Pons (tissue), 1 donor: Measurements from ENCODE around the gene ARID1B.

Experiments used
- DNase-seq: peaks from one replicate; pipeline ENCODE4 v3.0.0-alpha.2; 2016; ENCODE audit warnings: low spot score

The ARID1B gene

DNA sequence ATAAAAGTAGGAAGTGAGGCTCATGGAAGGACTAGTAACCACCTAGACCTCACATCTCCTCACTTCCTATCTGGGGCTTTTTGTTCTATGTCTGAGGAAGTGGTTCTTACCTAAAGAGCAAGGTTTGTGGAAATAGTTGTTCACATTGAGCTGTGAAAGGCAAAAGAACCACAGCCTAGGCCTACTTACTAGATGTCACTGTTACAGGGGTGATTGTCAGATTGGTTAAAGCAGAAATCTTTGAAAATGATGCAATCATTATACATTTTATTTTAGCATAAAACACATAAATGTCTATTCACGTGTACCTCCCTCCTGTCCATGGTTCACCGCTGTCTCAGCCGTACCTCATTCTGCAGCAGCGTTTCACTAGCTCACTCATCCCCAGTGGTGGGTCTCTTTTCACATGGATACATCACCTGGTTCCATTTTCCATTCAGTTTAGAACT lies 277.4 kb downstream of the ARID1B start:
- DNase-seq: no peak

GRCh38 chr6:157055863-157056262 lies 278.7 kb downstream of the ARID1B start:
- DNase-seq: no peak

GRCh38 chr6:157056275-157056674 lies 279.1 kb downstream of the ARID1B start:
- no peak for DNase-seq

DNA sequence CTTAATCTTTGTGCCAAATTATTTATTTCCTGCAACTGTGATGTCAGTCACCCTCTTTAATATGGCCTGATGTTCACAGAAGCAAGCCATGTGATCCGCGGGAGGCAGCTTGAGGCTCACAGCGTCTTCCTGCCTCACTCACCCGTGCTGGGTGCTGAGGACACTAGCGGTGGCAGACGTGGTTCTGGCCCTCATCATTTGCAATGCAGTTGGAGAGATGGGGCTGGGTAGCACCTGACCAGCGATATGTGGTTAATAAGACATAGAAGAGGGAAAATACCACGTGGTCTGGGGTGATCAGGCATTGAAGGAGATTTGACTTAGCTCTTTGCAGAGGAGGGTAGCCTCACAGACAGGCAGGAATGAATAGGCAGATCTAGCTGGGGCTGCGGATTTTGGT lies 281.4 kb downstream of the ARID1B start:
- no peak for DNase-seq

DNA sequence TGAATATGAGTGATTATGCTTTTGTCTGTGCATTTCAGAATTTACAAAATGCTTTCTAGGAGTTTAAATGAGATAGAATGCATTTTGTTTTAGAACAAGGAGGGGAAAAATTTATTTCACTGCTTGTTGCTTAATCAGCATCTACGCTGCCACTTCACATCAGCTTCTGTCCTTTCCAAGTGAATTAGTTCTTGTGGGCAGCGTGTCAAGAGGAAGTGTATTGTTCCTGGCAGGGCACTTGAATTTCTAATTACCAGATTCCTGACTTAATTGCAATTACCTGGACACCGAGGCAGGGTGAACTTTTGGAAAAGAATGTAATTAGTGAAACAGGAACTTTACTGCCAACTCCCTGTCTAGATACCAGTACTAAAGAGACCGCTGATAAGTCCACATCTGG lies 282.6 kb downstream of the ARID1B start:
- DNase-seq: no peak

DNA sequence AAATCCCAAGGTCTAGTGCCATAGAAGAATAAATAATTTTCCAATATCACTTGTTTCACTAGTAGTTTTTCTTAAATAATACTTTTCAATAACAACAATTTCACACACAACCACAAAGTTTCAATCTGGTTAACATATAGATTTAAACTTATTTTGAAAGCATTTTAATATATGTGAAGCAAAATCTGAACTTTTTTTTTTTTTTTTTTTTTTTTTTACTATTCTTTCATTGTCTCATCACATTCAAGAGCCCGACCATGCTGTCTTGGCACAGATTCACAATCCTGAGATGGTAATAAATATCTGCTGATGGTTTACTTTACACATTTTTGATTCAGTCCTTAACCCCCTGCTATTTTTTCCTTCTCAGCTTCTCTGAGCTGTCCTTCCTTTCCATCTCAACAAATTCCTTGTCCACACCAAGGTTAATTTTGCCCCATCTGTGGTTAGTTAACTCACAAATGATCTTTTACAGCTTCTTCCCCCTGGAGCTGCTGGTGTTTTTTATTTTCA lies 283.3 kb downstream of the ARID1B start:
- no peak for DNase-seq

DNA sequence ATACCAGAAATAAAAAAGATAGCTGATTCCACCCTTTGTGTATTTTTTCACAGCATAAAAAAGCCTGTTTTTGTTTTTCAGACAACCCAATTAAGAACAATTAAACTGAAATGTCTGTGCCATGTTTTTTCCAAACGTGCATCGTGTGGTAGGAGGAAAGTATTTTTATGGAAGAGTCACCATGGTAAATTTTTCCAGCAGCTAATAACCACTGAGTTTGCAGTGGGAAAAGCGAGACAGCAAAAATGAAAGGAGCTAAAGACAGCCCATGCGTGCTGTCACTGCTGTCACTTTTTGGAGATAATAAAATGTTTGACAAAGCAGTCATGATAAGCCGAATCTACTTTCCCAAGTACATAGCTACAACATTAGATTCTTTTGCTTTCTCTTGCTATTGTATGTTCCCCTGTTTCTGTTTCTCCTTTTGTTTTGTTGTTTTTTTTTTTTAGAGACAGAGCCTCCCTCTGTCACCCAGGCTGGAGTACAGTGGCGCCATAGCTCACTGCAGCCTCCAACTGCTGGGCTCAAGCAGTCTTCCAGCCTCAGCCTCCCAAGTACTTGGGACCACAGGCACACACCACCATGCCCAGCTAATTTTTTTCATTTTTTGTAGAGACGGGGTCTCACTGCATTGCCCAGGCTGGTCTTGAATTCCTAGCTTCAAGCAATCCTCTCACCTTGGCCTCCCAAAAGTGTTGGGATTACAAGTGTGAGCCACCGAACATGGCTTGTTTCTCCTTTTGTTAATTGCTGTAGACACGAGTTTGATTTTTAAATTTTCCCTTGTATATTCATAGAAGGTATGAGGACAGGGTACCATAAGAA lies 284.8 kb downstream of the ARID1B start:
- no peak for DNase-seq

DNA sequence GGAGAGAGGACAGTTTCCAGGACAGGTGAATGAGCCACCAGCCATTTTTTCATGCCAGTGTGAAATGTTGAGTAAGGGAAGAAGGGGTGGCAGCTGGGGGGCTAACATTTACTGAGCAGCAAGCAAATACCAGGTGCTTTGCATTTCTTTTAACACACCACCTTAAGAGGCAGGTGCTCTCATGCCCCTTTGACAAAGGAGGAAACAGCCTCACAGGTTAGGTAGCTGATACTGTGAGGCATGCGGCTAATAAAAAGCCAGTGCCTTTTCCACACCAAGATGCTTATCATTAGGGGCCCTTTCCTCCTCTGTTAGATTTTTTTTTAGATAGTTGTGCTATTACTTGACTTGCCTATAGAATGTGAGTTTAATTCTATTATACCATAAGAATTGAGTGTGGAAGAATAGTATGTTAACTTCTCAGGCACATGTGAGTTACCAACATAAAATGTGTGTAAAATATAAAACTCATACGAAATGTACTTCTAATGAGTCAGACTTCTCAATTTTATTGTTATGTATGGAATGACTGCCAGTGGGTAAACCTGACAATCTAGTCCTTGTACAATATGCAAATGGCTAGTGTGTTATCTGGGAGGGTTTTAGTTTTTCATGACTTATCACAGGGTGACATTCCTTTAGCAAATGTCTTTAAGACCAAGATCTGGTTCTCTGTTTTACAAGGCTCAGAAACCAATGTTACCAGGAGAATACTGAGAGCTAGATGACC lies 286.2 kb downstream of the ARID1B start:
- DNase-seq: no peak

DNA sequence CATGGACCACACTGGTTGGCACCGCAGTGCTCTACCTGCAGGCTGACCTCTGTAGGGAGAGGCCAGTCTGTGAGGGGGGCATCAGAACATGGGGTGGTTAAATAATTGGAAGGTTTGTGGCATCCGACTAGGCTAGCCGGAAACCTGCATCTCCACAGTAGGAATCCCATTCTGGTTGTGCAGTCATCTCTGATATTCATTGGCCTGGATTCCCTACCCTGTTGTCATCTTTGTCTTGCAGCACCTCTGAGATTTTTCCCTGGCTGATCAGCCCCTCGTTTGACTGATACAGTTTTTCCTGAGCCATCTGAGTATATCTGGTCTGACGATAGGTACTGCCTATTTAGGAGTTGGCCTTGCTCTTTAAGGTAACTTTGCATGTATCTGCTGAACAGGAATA lies 286.7 kb downstream of the ARID1B start:
- DNase-seq: no peak

- no peak for DNase-seq
Observed at GRCh38 chr6:157064502-157064901, 287.3 kb downstream of the ARID1B start.

- DNase-seq: no peak
Observed at GRCh38 chr6:157065366-157065765, 288.2 kb downstream of the ARID1B start.

DNA sequence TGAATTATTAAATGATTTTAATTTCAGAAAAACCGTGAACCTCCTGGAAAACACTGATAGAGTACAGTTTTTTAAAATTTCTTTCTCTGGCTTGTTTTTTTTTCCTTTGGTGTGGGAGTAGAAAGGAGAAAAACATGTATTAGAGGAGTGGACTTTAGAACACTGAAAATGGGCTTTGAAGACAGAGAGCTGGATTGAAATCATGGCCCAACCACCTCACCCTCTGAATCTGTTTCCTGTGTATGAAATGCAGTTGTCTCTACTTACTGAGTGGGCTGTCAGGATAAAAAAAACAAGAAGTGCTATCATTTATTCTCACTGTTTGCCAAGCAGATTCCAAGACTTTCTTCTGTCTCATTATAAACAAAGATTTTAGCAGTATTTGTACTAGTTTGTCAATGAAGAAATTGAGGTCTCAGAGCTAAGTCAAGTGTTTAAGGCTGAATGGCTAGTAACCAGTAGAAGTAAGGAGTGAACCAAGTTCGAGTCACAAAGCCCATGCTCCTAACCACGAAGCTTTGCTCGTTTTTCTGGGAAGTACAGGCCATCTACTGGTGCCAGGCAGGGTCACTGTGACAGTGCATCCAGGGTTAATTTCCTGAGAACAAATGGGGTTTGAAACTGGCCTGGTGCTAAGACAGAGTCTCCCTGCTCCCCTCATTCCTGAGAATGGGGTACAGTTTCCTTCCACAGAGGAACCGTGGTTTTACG lies 289.8 kb downstream of the ARID1B start:
- no peak for DNase-seq

GRCh38 chr6:157067507-157067906 lies 290.3 kb downstream of the ARID1B start:
- no peak for DNase-seq

DNA sequence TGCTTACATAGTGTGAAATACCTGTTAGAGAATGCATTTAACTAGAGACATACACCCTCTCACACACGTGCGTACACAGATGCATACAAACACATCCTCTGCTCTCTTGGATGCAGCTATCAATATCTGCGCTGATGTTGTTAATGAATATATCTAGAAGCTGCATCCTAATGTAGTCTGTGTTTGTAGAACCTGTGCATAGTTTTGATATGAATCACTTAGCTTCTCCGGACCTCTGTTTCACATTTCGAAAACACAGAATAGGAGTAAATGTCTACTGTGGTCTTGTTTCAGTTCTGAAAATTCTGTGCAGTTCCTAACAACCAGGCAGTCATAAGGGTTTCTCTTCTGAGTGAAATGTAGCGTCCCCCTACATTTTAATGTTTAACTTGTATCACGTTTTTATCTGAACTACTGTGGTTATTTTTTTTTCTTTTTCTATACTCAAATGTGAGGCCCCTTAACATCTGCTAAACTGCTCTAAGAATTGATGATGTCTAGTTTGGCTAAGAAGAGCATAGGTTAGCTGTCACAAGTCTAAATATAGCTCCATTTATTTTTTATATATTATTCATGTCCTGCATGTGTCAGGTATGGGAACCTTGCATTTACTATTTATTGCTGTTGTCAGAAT lies 291.6 kb downstream of the ARID1B start:
- DNase-seq: no peak

- DNase-seq: no peak
Observed at GRCh38 chr6:157069585-157069984, 292.4 kb downstream of the ARID1B start.

DNA sequence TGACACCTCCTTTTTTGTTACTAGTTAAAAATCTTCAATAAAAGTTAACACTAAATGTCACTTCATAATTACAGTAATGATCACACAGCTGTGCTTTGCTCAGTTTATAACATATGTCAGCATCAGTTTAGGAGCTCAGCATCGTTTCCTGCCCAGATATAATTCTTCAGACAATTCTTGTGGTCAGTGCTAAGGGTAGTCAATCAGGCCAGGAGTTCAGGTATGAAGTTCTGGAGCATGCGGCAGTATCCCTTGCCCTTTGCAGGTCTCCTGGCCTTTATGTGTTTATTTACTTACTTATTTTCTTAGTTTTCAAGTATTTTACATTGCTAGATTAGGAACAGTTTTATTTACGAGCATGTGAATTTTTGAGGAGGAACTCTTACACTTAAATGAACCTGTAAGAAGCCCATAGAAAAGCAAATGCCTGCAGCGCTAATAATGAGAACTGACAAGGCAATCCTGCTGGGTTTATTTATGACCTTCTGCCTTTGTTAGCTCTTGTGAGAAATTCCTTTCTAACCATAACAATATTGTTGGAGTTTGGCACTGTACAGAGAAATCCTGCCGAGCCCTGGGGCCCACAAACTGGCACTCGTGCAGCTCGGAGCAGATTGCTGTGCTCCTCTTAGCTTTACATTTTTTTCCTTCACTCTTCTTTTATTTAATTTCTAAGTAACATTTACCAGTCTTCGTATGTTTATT lies 293.4 kb downstream of the ARID1B start:
- no peak for DNase-seq

DNA sequence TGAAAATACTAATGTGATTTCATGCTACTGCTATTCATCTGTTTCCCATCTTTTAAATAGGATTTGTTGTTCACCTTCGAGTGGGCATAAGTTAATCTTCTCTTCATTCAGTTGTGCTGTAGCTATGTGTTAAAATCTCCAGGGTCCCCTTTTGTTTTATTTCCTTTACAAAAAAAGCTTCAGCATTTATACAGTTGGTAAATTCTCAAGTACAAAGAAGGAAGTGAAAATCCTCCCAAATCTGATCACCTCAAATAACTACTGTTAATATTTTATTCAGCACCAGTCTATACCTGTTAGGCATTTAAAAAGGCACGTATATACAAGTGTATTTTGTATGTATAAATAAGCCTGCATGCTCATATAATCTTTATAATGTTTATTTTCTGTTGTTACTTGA lies 294.9 kb downstream of the ARID1B start:
- no peak for DNase-seq

- DNase-seq: no peak
Observed at GRCh38 chr6:157073596-157073995, 296.4 kb downstream of the ARID1B start.

GRCh38 chr6:157074969-157075368 lies 297.8 kb downstream of the ARID1B start:
- DNase-seq: no peak

GRCh38 chr6:157075549-157076450 lies 298.6 kb downstream of the ARID1B start:
- DNase-seq: no peak
